Measurements from ENCODE around the gene PTPRM. TPM values are rescaled to one million over a fixed set of nuclear protein-coding genes. Genes with fewer than 3 reads are reported as not detected.
A peak's percentile ranks its signal among the peaks of the same experiment; 100 is the strongest.

Gene PTPRM
- polyA plus RNA-seq, 1 of the 3 experiments (the other 2 are of a cell fraction) = 16.0 TPM

DNA sequence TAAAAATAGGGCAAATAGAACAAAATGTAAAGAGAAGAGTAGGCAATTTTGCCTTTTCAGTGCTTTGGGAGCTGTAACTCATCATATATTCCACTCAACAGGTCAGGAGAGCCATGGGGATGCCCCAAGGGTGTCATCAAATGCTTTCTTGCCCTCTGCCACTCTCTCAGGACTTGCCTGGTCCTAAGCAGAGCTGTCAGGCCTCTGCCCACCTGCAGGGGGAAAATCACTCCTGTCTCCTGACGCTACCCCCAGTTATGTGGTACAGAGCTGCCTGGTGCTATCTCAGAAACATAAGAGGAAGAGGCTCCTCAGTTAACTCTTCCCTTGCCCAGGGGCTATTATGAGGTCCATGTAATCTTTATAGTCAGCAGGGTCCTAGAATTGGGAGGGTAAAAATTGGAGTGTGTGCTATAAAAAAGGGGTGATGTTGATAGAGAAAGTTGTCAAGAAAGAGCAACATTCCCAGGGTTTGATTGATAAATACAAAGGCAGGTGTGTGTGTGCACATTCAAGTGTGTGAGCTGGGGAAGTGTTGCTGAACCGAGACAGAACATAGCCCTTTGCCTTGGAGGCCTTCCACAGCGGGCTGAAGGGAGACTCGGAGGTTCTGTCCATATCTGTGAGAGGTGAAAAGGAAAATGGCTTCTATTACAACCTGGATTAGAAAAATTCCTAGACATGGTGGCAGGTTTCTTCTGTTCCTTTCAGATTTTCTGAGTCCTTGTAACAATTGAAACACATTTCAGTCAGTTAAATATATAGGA is 25.4 kb downstream of the PTPRM start:
- TF ChIP-seq TEAD4 (IDR thresholded peaks at IDR 0.05; ENCODE audit: borderline replicate concordance, insufficient read depth) (no peak), RAD21 (IDR thresholded peaks at IDR 0.05; ENCODE audit: low read length) (peak; percentile 44)
- Histone ChIP-seq H3K9me3 (no peaks in the 10 kb centered on the region), H3K79me2 (ENCODE audit: insufficient read depth) (no peaks in the 10 kb centered on the region), H3K9ac (no peak overlapping the region), H3F3A (replicated peaks; ENCODE audit: insufficient read depth) (no peaks in the 10 kb centered on the region), H3K9me2 (no peaks in the 10 kb centered on the region), H3K36me3 (replicated peaks in 1 of 2; ENCODE audit: control insufficient read depth in 1 of 2, insufficient read depth in 2 of 2, low read length in 1 of 2) (no peaks in the 10 kb centered on the region), H2AFZ (ENCODE audit: low read depth) (no peak overlapping the region), H3K4me2 (no peak overlapping the region), H3K27me3 (ENCODE audit: insufficient read depth) (no peaks in the 10 kb centered on the region), H3K27ac (ENCODE audit: low read depth in 2 of 2, low read length in 1 of 2) (peak overlapping the region in 1 of 2 experiments; percentile 95; a peak in 2 of 4 replicates), H3K4me1 (ENCODE audit: control insufficient read depth in 1 of 2, insufficient read depth in 2 of 2, low read depth in 1 of 2, low read length in 1 of 2) (peaks cover 0 to 27% of the 10 kb centered on the region in 2 experiments; a peak in 2 of 4 replicates), H4K20me1 (ENCODE audit: insufficient read depth) (no peaks in the 10 kb centered on the region), H3K4me3 (ENCODE audit: low read depth in 2 of 2, low read length in 1 of 2) (no peak overlapping the region)
- CTCF ChIA-PET = interaction anchor here (0.7 to 5.2 kb wide), 13 partner anchors 10 to 1035 kb away, joined by 3 to 34 read pairs (median 5); partner anchors contain the start of gene PTPRM
- 31% methylated on average over 4 of the region's 4 CpGs for WGBS (ENCODE audit: low lambda C conversion rate)
- DNase-seq = peak; percentile 36
- POLR2A ChIA-PET = interaction anchor here (1.2 kb wide), 2 partner anchors 23 to 669 kb away, joined by 3 to 6 read pairs; no protein-coding TSS in a partner anchor

DNA sequence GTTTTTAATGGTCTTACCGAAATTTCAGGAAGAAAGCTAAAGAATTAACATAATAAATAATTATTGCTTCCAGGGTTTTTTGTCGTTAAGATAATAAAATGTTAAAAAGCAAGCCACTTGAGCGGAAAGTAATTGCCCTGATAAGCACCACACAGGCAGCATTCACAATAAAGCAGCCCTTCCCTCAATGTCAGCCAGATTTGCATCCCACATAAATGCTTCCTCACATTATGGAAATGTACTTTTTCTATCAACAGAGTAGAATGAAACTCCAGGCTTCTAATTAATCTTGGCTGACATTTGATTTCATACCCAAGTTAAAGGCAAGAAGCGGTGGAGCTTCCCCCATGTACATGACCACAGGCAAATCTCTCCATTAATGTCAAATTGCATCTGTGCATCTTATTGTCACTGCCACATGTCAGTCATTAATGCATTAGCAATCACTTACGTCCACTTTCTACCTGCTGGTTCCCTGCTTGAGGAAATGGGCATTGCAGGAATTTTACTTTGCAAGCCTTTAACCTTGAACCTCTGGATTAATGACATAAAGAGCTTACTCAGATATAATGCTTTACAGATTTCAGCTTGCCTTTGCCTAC is 26.2 kb downstream of the PTPRM start:
- Histone ChIP-seq H3K4me2 (no peak overlapping the region), H3K27me3 (ENCODE audit: insufficient read depth) (no peaks in the 10 kb centered on the region), H3K9me3 (no peaks in the 10 kb centered on the region), H2AFZ (ENCODE audit: low read depth) (no peak overlapping the region), H3K9ac (no peak overlapping the region), H3K4me1 (ENCODE audit: control insufficient read depth in 1 of 2, insufficient read depth in 2 of 2, low read depth in 1 of 2, low read length in 1 of 2) (peaks cover 0 to 27% of the 10 kb centered on the region in 2 experiments; a peak in 2 of 4 replicates), H3F3A (replicated peaks; ENCODE audit: insufficient read depth) (no peaks in the 10 kb centered on the region), H3K27ac (ENCODE audit: low read depth in 2 of 2, low read length in 1 of 2) (peak overlapping the region in 1 of 2 experiments; percentile 95; a peak in 2 of 4 replicates), H3K79me2 (ENCODE audit: insufficient read depth) (no peaks in the 10 kb centered on the region), H3K9me2 (no peaks in the 10 kb centered on the region), H3K36me3 (replicated peaks in 1 of 2; ENCODE audit: control insufficient read depth in 1 of 2, insufficient read depth in 2 of 2, low read length in 1 of 2) (no peaks in the 10 kb centered on the region), H3K4me3 (ENCODE audit: low read depth in 2 of 2, low read length in 1 of 2) (no peak overlapping the region), H4K20me1 (ENCODE audit: insufficient read depth) (no peaks in the 10 kb centered on the region)
- POLR2A ChIA-PET = interaction anchor here (1.2 kb wide), 2 partner anchors 22 to 669 kb away, joined by 3 to 6 read pairs; no protein-coding TSS in a partner anchor
- CTCF ChIA-PET = interaction anchor here (0.7 to 5.2 kb wide), 8 partner anchors 9 to 1036 kb away, joined by 3 to 34 read pairs (median 6); partner anchors contain the start of gene PTPRM
- TF ChIP-seq JUND (IDR thresholded peaks at IDR 0.05) (0 out of 2 replicates have a peak, but pooled peaks have one; percentile 13), RFX5 (IDR thresholded peaks at IDR 0.05; ENCODE audit: low read length) (no peak), RCOR1 (IDR thresholded peaks at IDR 0.05; ENCODE audit: low read length) (peak; percentile 98), MXI1 (IDR thresholded peaks at IDR 0.05; ENCODE audit: low read depth, low read length) (peak; percentile 66; the same call in 1 of the 2 replicates), TCF12 (IDR thresholded peaks at IDR 0.05) (no peak; the same call in 1 of the 2 replicates), NRF1 (IDR thresholded peaks at IDR 0.05; ENCODE audit: low read depth, low read length) (no peak), RXRA (IDR thresholded peaks at IDR 0.05; ENCODE audit: borderline replicate concordance, low read depth) (no peak), EP300 (IDR thresholded peaks at IDR 0.05; ENCODE audit: borderline replicate concordance in 1 of 2, low read depth in 1 of 2, low read length in 1 of 2) (peak in 1 of 2 experiments; percentile 95; a peak in 2 of 4 replicates), FOXJ3 (CRISPR knock-in tag; IDR thresholded peaks at IDR 0.05) (peak; percentile 31), MEF2A (IDR thresholded peaks at IDR 0.05; ENCODE audit: borderline replicate concordance, low read depth) (no peak), TEAD4 (IDR thresholded peaks at IDR 0.05; ENCODE audit: borderline replicate concordance, insufficient read depth) (peak; percentile 54; the same call in 1 of the 2 replicates), FOSL2 (IDR thresholded peaks at IDR 0.05; ENCODE audit: borderline replicate concordance, low read depth) (no peak), EZH2phosphoT487 (IDR thresholded peaks at IDR 0.05; ENCODE audit: borderline replicate concordance, low read depth) (no peak), CHD2 (IDR thresholded peaks at IDR 0.05; ENCODE audit: low read length, partially characterized antibody) (peak; percentile 70), GATA2 (CRISPR knock-in tag; IDR thresholded peaks at IDR 0.05) (peak; percentile 50), POLR2AphosphoS5 (IDR thresholded peaks at IDR 0.05; ENCODE audit: low read depth, low read length) (peak; percentile 35; the same call in 1 of the 2 replicates)
- TF ChIP-seq, protein P1, sequence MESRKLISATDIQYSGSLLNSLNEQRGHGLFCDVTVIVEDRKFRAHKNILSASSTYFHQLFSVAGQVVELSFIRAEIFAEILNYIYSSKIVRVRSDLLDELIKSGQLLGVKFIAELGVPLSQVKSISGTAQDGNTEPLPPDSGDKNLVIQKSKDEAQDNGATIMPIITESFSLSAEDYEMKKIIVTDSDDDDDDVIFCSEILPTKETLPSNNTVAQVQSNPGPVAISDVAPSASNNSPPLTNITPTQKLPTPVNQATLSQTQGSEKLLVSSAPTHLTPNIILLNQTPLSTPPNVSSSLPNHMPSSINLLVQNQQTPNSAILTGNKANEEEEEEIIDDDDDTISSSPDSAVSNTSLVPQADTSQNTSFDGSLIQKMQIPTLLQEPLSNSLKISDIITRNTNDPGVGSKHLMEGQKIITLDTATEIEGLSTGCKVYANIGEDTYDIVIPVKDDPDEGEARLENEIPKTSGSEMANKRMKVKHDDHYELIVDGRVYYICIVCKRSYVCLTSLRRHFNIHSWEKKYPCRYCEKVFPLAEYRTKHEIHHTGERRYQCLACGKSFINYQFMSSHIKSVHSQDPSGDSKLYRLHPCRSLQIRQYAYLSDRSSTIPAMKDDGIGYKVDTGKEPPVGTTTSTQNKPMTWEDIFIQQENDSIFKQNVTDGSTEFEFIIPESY (IDR thresholded peaks at IDR 0.05; ENCODE audit: borderline replicate concordance, low read depth) = no peak
- TF ChIP-seq, protein P2, sequence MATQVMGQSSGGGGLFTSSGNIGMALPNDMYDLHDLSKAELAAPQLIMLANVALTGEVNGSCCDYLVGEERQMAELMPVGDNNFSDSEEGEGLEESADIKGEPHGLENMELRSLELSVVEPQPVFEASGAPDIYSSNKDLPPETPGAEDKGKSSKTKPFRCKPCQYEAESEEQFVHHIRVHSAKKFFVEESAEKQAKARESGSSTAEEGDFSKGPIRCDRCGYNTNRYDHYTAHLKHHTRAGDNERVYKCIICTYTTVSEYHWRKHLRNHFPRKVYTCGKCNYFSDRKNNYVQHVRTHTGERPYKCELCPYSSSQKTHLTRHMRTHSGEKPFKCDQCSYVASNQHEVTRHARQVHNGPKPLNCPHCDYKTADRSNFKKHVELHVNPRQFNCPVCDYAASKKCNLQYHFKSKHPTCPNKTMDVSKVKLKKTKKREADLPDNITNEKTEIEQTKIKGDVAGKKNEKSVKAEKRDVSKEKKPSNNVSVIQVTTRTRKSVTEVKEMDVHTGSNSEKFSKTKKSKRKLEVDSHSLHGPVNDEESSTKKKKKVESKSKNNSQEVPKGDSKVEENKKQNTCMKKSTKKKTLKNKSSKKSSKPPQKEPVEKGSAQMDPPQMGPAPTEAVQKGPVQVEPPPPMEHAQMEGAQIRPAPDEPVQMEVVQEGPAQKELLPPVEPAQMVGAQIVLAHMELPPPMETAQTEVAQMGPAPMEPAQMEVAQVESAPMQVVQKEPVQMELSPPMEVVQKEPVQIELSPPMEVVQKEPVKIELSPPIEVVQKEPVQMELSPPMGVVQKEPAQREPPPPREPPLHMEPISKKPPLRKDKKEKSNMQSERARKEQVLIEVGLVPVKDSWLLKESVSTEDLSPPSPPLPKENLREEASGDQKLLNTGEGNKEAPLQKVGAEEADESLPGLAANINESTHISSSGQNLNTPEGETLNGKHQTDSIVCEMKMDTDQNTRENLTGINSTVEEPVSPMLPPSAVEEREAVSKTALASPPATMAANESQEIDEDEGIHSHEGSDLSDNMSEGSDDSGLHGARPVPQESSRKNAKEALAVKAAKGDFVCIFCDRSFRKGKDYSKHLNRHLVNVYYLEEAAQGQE (IDR thresholded peaks at IDR 0.05; ENCODE audit: low read depth, low read length) = no peak
- WGBS (ENCODE audit: low lambda C conversion rate) = 31% methylated on average over 5 of the region's 5 CpGs
- DNase-seq = peak; percentile 48
